ENCODE measurements around the gene APOL3.
"Not testable (repeated sequence)": the region's sequence is repeated elsewhere in the genome, so short reads cannot be mapped to it uniquely, and the experiment has no call there.

The APOL3 gene

GRCh38 chr22:36103891-36104290 is 56.7 kb downstream of the APOL3 start:
- no peak overlapping the region for H3K27ac ChIP-seq
- TF ChIP-seq CTCF (conservative IDR thresholded peaks at IDR 0.05), result no peak

GRCh38 chr22:36102995-36103394 is 57.6 kb downstream of the APOL3 start:
- no peak overlapping the region for H3K27ac ChIP-seq
- no peak for TF ChIP-seq CTCF (conservative IDR thresholded peaks at IDR 0.05)

- H3K27ac ChIP-seq, result no peak overlapping the region
- no peak for TF ChIP-seq CTCF (conservative IDR thresholded peaks at IDR 0.05)
These were observed 58.8 kb downstream of the APOL3 start for GRCh38 chr22:36101756-36102155.

DNA sequence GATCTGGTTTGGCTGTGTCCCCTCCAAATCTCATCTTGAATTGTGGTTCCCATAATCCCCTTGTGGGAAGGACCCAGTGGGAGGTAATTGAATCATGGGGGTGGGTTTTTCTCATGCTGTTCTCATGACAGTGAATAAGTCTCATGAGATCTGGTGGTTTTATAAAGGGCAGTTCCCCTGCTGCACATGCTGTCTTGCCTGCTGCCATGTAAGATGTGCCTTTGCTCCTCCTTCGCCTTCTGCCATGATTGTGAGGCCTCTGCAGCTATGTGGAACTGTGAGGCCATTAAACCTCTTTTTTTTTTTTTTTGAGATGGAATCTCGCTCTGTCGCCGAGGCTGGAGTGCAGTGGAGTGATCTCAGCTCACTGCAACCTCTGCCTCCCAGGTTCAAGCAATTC is 59.6 kb downstream of the APOL3 start:
- not testable (repeated sequence) for H3K27ac ChIP-seq

GRCh38 chr22:36100134-36100824 is 60.3 kb downstream of the APOL3 start:
- no peak overlapping the region for H3K27ac ChIP-seq
- no peak for TF ChIP-seq CTCF (conservative IDR thresholded peaks at IDR 0.05)

DNA sequence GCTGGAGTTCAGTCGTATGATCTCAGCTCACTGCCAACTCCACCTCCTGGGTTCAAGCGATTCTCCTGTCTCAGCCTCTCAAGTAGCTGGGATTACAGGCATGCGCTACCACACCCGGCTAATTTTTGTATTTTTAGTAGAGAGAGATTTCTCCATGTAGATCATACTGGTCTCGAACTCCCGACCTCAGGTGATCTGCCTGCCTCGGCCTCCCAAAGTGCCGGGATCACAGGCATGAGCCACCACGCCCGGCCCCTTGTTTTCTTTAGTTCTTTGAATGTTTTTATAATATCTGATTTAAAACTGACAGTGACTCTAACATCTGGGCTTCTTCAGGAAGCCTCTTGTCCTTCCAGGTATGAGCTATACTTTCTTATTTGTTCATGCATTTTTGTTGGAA is 61.0 kb downstream of the APOL3 start:
- not testable (repeated sequence) for H3K27ac ChIP-seq

GRCh38 chr22:36097880-36098279 is 62.7 kb downstream of the APOL3 start:
- H3K27ac ChIP-seq, result no peak overlapping the region
- TF ChIP-seq CTCF (conservative IDR thresholded peaks at IDR 0.05), result no peak

- not testable (repeated sequence) for H3K27ac ChIP-seq
These were observed 69.8 kb downstream of the APOL3 start for GRCh38 chr22:36090772-36091171.
